Calu3 (cell line): ENCODE results near the gene ATP5F1B. TPM values are rescaled to one million over a fixed set of nuclear protein-coding genes. Genes with fewer than 3 reads are reported as not detected.

ENCODE experiments used
- BruUV-seq: library from RNA; stranded (reverse); fragments of 400-500 nt; replicated peaks from 2 replicates; lab custom pipeline; 2021; lab: Mats Ljungman, UMichigan
- CTCF ChIA-PET: fragments of 300-600 bp; sonication (Branson Sonifier 250); formaldehyde crosslinking; loops from one replicate; lab custom pipeline; 2022; ENCODE audit warnings: antibody characterized with exemption; lab: Charles Lee
- DNase-seq: peaks from one replicate; pipeline ENCODE4 v3.0.0; 2022
- H3K27ac Mint-ChIP-seq: one replicate; pipeline ENCODE4 v1.8.0; 2022; ENCODE audit warnings: mixed read lengths; ENCODE audit not compliant: unreplicated experiment
- H3K27me3 Mint-ChIP-seq: one replicate; pipeline ENCODE4 v1.8.0; 2022; ENCODE audit warnings: mixed read lengths; ENCODE audit not compliant: unreplicated experiment
- H3K36me3 Mint-ChIP-seq: one replicate; pipeline ENCODE4 v1.8.0; 2022; ENCODE audit warnings: mild to moderate bottlenecking, moderate library complexity, mixed read lengths; ENCODE audit not compliant: insufficient read depth, unreplicated experiment
- H3K4me1 Mint-ChIP-seq: one replicate; pipeline ENCODE4 v1.8.0; 2022; ENCODE audit warnings: mild to moderate bottlenecking, low read depth, mixed read lengths; ENCODE audit not compliant: unreplicated experiment
- H3K4me3 Mint-ChIP-seq: one replicate; pipeline ENCODE4 v1.8.0; 2022; ENCODE audit warnings: mild to moderate bottlenecking, low read depth, moderate library complexity, mixed read lengths; ENCODE audit not compliant: unreplicated experiment
- H3K9me3 Mint-ChIP-seq: one replicate; pipeline ENCODE4 v1.8.0; 2022; ENCODE audit warnings: low read depth, mixed read lengths; ENCODE audit not compliant: unreplicated experiment
- intact Hi-C: fragments of 100-400 bp; cut with micrococcal nuclease; formaldehyde crosslinking; loops from one replicate; pipeline ENCODE4 v1.10.0; 2022; ENCODE audit not compliant: unreplicated experiment
- total RNA-seq: library from RNA; stranded (reverse); gene quantifications from 2 replicates; pipeline ENCODE4 v1.2.3, GENCODE V29; 2022
- TF ChIP-seq, protein P1 (sequence below): fragments of 200-600 bp; IDR thresholded peaks from one replicate; pipeline ENCODE4 v1.8.0; 2022; ENCODE audit warnings: antibody characterized with exemption; ENCODE audit not compliant: unreplicated experiment

The ATP5F1B gene
- total RNA-seq, 1 experiment from 2014 or later, result 822 TPM

DNA sequence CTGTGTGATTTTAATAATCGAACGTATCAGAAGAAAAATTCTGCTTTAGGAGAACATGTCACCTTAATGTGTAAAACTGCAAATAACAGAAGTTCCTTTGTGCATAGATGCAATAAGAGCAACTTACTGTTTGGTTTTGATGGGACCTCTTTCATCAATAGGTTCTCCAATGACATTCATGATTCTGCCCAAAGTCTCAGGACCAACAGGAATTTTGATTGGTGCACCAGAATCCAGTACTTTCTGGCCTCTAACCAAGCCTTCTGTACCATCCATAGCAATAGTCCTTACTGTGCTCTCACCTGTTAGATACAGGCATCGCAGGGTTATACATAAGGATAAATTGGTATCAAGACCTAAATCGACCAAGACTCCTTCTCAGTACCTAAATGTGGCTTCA is 1.1 kb downstream of the ATP5F1B start:
- BruUV-seq, result no TSS peak
- H3K36me3 Mint-ChIP-seq, result peaks cover 66% of the 10 kb centered on the region
- peak overlapping the region; percentile 93 for H3K4me3 Mint-ChIP-seq
- TF ChIP-seq, protein P1, sequence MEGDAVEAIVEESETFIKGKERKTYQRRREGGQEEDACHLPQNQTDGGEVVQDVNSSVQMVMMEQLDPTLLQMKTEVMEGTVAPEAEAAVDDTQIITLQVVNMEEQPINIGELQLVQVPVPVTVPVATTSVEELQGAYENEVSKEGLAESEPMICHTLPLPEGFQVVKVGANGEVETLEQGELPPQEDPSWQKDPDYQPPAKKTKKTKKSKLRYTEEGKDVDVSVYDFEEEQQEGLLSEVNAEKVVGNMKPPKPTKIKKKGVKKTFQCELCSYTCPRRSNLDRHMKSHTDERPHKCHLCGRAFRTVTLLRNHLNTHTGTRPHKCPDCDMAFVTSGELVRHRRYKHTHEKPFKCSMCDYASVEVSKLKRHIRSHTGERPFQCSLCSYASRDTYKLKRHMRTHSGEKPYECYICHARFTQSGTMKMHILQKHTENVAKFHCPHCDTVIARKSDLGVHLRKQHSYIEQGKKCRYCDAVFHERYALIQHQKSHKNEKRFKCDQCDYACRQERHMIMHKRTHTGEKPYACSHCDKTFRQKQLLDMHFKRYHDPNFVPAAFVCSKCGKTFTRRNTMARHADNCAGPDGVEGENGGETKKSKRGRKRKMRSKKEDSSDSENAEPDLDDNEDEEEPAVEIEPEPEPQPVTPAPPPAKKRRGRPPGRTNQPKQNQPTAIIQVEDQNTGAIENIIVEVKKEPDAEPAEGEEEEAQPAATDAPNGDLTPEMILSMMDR, result no peak
- intact Hi-C loops, result no loop called here
- H3K27ac Mint-ChIP-seq, result peak overlapping the region; percentile 91
- peaks cover 18% of the 10 kb centered on the region for H3K4me1 Mint-ChIP-seq
- no peaks in the 10 kb centered on the region for H3K9me3 Mint-ChIP-seq
- CTCF ChIA-PET, result interaction anchor here (0.9 to 2.6 kb wide), 2 partner anchors 8 to 10 kb away, joined by 3 to 10 read pairs; no protein-coding TSS in a partner anchor
- H3K27me3 Mint-ChIP-seq, result no peaks in the 10 kb centered on the region
- DNase-seq, result no peak

- Mint-ChIP-seq H3K4me3 (no peak overlapping the region), H3K4me1 (peaks cover 34% of the 10 kb centered on the region), H3K27ac (no peak overlapping the region), H3K27me3 (no peaks in the 10 kb centered on the region), H3K36me3 (peaks cover 98% of the 10 kb centered on the region), H3K9me3 (no peaks in the 10 kb centered on the region)
- intact Hi-C loops, result no loop called here
- CTCF ChIA-PET, result no interaction called here
- TF ChIP-seq, protein P1, result no peak
- BruUV-seq, result no TSS peak
- no peak for DNase-seq
These were observed 4.6 kb downstream of the ATP5F1B start for GRCh38 chr12:56641219-56641618.

GRCh38 chr12:56637621-56638020 is 8.2 kb downstream of the ATP5F1B start:
- no peak overlapping the region for H3K4me3 Mint-ChIP-seq
- CTCF ChIA-PET, result no interaction called here

DNA sequence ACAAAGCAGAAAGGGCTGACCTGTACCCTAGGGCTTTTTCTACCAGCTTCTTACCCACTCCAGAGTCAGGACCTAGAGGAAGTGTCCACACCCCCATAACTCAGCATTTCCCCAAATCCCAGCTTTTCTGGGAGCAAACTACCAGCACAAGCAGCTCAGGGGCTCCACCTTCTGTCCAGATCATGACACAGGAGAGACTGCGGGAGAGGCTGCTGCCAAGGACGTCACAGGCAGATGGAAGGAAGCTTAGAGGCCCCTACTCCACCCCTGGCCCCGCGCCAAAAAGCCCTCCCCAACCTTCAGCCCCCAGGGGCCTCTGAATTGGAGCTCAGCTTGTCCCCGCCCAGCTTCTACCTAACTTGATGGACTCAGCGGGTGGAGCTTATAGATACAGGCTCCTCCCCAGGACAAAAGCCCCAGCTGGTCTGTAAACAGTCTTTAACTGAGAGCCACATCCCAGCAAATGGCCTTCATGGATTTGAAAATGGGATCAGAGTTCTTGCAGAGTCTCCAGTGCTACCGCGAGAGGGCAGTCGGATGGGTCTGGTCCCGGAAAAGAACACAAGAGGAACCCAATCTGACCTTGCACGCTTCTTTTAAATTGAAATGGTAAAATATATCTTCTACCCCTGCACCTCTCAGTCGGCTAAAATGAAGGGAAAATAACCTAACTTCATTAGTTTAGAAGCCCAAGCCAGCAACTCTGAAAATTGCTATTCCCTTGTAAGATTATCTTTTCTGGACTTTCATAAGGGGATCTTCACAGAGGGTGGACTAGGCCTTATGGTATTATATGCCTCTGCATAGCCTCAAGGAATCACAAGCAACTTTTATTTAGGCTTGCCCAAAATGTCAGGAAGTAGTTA is 8.9 kb downstream of the ATP5F1B start:
- Mint-ChIP-seq H3K27ac (peak overlapping the region; percentile 70), H3K4me3 (peak overlapping the region; percentile 89), H3K27me3 (no peaks in the 10 kb centered on the region), H3K9me3 (no peaks in the 10 kb centered on the region), H3K4me1 (peaks cover 44% of the 10 kb centered on the region), H3K36me3 (peaks cover 85% of the 10 kb centered on the region)
- intact Hi-C loops, result loop anchor here (2.0 to 10.0 kb wide), 3 partner anchors 50 to 124 kb away; partner anchors contain the start of genes NACA and PTGES3
- TSS peak; percentile 48 for BruUV-seq
- CTCF ChIA-PET, result interaction anchor here (0.5 to 2.0 kb wide), 28 partner anchors 8 to 533 kb away, joined by 3 to 21 read pairs (median 4); partner anchors contain the start of genes ATP5F1B, ESYT1, GLS2 and NACA
- TF ChIP-seq, protein P1, result peak; percentile 74
- DNase-seq, result peak; percentile 99

More at GRCh38 chr12:56637621-56638020, 8.2 kb downstream of the ATP5F1B start:
- intact Hi-C loops, result loop anchor here (2.0 to 10.0 kb wide), 3 partner anchors 50 to 125 kb away; partner anchors contain the start of genes NACA and PTGES3
- TF ChIP-seq, protein P1, result no peak
- DNase-seq, result no peak
- no peaks in the 10 kb centered on the region for H3K9me3 Mint-ChIP-seq
- no peak overlapping the region for H3K27ac Mint-ChIP-seq
- BruUV-seq, result no TSS peak
- peaks cover 38% of the 10 kb centered on the region for H3K4me1 Mint-ChIP-seq
- H3K27me3 Mint-ChIP-seq, result no peaks in the 10 kb centered on the region
- peaks cover 92% of the 10 kb centered on the region for H3K36me3 Mint-ChIP-seq
